HG03060 (cell line): ENCODE data around the gene DNMT3B.

Experiments used
- ATAC-seq: cut with Tn5 transposase; IDR thresholded peaks from one replicate; pipeline ENCODE4 v1.9.1; 2021; ENCODE audit warnings: low read depth, moderate number of reproducible peaks; ENCODE audit not compliant: unreplicated experiment

The DNMT3B gene

DNA sequence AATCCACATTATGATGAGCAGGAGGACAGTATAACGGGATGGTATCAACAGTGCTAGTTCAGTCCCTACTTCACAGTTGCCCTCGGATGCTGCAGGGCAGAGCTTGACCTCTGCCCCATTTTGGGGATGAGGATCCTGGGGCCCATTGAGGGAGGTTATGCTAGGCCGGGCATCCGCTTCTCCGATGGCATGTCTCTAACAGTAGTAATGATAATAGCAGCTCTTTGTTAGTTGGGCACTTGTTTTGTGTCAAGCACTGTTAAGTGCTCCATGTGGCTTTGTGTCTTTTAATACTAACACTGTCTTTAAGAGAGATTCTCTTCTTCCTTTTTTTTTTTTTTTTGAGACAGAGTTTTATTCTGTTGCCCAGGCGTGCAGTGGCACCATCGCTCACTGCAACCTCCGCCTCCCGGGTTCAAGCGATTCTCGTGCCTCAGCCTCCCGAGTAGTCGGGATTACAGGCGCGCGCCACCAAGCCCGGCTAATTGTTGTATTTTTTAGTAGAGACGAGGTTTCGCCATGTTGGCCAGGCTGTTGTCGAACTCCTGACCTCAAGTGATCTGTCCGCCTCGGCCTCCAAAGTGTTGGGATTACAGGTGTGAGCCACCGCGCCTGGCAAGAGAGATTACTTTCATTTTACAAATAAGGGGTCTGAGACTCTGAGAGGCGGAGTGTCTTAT, 58.7 kb downstream of the DNMT3B start:
- ATAC-seq = no peak

DNA sequence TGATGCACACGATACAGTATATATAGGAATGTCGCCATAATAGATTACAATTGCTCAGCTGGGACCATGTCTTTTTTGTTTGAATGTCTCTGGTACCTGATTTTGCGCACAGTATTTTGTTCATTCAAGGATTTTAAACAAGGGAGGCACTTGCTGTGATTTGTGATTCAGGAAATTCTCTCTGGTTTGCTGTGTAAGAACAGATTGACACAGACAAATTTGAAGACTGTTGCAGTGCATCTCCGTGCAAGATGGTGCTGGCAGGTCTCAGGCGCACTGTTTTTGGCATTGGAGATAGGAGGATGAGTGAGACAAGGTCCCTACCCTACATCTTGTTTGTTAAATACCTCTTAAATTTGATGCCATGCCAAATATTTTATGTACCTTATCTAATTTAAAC, 60.0 kb downstream of the DNMT3B start:
- ATAC-seq = no peak

DNA sequence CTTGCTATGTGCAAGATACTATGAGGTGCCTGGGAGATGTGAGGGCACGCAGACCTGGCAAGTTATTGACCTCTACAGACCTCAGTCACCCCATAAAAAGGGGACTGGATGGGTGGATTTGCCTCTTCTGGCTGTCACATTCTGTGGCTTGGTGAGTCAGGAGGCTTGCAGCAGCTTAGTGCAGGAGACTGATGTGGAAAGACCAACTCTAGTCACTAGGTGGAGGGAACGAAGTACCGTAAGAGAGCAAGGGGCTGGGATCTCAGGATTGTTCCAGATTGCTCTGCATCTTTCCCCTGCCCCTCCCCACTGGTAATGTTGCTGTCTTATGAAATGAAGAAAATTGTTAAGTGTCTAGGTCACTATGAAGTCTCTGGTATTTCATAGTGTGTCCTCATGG, 60.9 kb downstream of the DNMT3B start:
- no peak for ATAC-seq

DNA sequence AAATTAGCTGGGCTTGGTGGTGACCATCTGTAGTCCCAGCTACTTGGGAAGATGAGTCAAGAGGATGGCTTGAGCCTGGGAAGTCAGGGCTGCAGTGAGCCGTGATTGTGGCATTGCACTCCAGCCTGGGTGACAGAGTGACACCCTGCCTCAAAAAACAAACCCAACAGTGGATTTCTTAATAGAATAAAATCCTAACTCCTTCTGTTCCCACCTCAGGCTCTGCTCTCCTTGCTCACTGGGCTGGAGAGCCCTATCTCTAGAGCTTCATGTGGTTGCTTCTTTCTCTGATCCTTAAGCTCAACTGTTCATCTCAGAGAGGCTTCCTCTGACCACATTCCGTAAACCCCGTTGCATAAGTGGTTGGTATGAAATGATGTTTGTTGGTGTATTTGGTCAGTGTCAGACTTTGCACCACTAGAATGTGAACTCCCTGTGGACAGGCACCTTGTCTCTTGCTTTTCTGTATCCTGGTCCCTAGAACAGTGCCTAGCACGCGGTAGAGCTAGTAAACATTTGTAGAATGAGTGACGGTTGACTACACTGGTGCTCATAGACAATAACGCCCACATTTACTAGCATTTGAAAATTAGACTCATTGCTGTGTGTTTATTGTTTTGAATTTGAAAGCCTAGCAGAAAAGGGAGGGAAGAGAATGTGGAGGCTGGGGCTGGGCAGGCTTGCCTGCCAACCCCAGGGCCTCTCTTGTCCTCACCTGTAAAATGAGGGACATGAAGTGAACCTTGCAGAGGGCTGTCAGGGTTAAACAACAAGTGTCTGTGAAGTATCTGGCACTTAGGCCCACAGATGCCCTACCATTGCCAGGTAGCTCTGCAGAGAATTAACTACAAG, 61.8 kb downstream of the DNMT3B start:
- no peak for ATAC-seq

DNA sequence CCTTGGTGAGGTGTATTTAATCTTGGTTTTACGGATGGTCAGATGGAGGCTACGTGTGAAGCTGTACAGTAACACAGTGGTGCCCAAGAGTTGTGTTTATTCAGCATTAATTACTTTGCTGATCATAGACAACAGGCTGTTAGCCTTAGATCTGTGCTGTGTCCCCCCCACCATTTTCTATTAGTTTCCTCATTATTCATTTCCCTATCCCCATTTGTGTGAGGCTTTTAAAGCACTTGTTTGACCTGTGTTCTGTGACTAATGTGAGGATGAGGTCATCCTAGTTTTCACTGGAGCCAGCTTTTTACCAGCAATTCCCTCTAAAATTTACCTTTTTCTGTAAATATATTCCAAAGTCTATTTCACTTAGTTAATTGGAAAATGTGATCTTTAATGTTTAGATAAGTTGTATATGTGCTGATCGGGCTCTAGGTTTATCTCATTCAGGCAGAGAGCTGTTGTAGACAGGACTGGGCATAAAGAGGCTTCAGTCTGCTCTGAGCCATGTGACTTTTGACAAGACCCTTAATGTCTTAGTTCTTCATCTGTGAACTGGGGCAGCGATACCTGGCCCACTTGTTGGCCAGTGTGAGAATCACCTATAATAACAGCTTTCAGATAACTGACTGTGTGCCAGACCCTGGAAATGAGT, 66.0 kb downstream of the DNMT3B start:
- ATAC-seq = no peak

DNA sequence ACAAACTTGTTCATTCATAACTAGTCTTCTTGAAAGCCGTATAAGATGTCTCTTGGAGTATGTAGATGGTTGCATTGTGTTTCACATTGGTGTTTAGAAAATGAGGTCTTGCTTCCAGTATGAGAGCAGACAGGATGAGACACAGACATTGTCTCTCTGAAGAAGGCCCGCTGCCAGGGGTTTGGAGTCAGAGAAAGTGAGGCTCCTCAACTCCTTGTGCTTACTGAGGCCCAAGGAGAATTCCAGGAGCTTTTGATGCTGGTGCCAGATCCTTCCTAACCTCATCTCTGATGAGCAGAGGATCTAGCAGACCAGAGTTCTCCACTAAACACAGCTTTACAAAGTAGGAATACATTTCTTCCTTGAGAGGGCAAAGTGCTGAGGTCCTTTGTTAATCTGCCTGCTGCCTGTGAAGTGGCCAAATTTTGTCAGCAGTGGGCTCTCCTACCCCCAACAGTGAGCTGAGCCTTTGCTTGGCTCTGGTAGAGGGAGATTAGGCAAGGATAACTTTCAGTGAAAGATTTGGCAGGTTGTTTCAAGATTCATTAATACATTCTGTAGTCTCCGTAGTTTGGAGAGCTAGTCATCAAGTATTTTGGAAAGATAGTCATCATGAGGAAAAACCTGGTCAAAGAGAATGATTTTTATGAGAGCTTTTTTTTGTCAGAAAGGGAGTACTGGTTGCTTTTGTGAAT, 67.3 kb downstream of the DNMT3B start:
- no peak for ATAC-seq

DNA sequence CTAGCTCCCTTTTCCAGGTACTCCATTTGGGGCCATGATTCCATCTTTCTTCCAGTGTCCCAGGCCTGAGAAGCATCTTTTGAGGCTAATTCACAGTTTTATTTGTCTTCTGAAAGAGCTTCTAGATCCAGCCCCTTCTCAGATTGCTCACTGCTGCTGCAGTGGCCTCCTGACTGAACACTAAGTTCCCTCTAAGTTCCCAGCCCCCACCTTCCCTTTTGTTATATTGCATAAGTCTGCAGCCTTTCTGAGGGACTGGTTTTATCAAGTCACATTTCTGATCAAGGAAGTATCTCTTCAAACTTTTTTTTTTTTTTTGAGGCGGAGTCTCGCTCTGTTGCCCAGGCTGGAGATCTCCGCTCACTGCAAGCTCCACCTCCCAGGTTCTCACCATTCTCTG, 68.3 kb downstream of the DNMT3B start:
- ATAC-seq = no peak

DNA sequence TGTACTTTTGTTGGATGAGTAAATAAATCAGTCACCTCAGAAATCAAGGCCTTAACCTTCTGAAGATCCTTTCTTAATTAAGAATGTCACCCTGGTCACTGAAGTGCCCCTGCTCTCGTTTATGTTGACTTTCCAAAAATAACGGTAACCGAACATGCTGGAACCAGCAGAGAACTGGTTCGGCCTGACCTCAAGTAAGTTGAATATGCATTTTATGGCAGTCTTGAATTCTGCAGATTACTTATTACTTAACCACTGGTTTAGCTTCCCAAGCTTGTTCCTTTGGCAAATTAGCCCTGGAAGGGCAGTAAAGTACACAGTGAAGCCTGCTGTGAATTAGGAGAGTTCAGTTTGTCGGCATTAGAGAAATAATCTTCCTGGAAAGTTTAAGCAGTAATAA, 69.8 kb downstream of the DNMT3B start:
- ATAC-seq = no peak

DNA sequence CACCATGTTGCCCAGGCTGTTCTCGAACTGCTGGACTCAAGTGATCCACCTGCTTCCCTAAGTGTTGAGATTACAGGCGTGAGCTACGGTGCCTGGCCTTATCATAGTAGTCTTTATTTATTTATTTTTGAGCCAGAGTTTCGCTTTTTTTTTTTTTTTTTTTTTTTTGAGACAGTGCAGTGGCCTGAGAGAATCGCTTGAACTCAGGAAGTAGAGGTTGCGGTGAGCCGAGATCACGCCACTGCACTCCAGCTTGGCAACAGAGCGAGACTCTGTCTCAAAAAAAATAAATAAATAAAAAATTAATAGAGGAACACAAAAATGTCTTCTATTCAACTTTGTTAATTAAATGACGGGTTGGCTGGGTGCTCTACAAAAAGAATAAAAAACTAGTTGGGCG, 70.5 kb downstream of the DNMT3B start:
- no peak for ATAC-seq

DNA sequence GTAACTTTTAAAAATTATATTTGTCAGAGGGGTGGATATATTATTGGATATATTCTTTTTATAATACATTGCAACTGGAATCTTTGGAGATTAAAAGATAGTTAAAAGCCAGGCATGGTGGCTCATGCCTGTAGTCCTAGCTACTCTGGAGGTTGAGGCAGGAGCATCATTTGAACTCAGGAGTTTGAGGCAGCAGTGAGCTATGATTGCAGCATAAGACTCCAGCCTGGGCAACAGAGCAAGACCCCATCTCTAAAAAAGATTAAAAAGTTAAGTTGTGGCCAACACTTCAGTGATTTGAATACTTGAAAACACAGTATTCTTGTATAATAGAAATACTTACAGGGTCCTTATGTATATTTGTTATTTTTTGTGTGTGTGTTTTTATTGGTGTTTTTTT, 72.8 kb downstream of the DNMT3B start:
- ATAC-seq = no peak

DNA sequence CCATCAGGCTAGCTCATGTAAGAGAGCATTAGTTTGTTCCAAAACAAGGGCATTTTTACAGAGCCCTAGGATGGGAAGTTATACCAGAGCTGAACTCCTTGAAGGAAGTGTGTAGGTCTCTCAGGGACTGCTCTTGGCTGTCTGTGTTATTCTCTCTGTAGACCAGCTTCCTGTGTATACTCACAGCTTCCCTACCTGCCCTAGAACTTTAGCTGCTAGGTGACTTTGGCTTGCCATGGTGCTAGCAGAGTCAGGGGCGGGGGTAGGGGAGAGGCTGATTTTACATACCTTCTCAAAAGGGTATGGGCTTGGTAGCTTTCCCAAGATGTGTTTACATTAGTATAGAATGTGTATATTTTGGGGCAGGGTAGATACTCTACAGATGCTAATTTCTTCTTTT, 75.0 kb downstream of the DNMT3B start:
- no peak for ATAC-seq

DNA sequence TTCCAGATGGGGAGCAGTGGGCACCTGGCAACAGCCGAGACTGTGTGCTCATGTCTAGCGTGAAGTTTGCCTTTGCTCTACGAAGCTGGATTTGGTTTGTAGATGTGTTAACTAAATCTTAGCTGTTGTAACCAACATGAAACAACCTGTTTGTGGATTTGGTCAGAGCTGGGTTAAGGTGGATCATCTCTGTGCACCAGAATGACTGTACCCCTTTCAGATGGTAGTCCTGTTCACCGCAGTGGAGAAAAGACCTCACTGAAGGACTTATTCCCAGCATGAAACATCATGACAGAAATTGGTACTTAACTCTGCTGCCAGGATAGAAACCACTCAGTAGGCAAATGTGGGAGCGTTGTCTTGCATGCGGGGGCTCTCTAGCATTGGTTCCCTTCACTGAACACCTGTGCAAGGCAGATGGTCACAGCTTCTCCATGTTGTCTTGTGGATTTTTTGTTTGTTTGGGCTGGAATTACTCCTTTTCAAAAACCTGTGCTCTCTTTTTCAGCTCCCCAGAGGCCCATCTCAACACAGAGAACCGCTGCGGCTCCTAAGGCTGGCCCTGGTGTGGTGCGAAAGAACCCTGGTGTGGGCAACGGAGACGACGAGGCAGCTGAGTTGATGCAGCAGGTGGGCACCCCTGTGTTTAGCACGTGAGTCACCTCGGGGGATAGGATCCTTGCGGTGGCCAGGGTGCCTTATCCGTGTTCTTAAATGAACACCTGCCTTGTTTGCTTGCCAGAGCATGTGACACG, 77.2 kb downstream of the DNMT3B start:
- ATAC-seq = no peak

DNA sequence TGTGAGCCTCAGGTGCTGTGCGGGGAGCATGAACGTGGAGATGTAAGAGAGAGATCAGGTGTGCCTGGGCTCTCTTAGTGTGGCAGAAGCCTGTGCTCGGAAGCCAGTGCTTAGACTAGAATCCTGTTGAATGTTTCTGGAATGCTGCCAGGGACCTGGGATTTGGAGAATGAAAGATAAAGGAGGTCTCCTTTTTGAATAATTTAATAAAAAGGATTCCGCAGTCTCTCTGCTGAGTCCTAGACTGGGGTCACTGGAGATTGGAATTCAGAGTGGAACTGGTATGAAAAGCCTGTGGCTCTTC, 77.7 kb downstream of the DNMT3B start:
- no peak for ATAC-seq

DNA sequence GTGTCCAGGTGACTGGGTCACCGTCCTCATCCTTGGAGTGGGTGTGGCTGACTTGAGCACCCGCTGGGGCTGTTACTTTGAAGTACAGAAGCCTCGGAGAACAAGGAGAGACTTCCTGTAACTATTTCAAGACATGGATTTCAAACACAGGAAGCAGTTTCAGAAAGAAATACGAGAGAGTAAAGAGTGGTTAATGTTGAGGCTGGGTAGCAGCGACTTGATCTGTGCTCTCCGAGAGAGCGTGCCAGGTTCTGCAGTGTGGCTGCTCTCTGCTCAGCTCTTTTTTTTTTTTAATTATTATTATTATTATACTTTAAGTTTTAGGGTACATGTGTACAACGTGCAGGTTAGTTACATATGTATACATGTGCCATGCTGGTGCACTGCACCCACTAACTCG, 79.0 kb downstream of the DNMT3B start:
- no peak for ATAC-seq

DNA sequence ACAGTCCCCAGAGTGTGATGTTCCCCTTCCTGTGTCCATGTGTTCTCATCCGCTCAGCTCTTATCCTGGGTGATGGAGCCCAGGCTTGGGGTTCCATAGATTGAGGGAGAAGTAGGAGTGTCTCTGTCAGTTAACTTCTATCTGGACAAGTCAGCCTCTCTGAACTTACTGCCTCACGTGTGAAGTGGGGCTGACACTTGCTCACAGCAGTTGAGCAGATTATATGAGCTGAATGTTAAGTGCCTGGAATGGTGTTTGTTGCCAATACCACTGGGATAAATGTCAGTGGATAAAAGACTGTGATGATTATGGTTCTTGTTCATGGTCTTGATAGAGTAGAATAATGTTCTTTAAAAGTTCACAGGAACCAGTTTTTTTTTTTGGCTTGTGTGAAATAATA, 79.4 kb downstream of the DNMT3B start:
- no peak for ATAC-seq

DNA sequence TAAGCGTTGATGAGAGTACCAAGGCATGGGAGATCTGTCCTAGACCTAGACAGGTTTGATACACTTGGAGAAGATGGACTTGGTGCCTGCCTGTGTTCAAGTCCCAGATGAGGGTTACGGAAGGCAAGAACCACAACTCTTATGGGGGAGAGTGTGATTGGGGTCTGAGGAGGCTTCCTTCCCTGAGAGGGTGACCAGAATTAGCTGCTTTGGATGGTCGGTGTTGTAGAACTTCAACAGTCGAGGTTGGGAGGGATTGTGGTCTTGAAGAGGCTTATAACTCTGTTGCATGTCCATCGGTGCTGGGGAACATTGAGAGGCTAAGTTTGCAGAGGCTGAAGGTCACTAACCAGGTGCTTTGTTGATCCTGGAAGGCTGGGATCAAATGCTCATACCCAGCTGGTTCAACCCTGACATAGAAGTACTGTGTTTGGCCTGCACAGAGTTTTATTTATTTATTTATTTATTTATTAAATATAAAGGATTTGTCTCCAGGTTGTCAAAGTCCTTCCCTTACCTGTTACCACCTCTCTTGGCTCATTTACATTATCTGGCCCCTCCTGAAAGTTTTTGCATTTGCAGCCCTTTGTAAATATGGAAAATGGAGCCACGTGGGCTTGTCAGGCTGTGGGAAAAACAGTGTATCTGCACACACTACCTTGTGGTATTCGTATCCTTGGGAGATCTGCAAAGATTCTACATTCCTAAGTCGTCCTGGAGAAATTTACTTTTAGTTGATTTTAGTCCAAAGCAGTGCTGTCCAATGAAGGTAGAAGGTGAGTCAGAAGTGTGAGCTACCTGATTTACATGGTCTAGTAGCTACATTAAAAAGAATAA, 80.7 kb downstream of the DNMT3B start:
- ATAC-seq = no peak

DNA sequence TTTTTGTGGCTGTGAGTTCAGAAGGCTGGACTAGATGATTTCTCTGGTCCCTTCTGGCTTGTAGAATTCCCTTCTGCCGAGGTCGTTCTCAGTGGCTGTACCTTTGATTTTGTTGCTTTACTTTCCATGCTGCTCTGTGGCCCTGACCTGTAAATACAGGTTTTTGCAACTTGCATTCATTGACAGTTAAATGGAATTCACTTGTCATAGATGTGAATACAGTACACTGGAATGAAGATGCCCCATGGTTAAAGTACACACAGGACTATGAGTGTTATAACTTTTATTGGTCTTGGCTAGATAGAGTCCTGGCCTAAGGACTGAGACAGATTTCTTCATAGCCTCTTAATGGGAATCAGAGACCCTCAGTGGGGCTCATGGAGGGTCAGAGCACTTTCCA, 83.6 kb downstream of the DNMT3B start:
- ATAC-seq = no peak

DNA sequence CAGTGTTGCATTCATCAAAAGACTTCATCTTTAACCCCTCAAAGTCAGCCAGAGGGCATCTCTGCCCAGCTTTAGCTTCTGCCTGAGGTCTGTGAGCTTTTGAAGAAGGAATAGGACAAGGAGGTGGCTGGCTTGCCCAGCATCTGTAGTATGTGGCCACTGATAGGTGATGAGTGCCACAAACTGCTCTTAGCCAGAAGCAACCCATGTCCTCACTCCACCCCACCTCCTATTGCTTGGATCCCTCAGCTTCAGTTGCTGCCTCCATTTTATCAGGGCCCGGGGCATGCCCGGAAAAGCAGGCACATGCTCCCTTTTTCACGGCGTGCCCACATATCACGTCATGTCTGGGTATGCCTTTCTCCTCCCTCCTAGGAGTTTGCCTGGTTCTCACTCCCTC, 84.7 kb downstream of the DNMT3B start:
- no peak for ATAC-seq

DNA sequence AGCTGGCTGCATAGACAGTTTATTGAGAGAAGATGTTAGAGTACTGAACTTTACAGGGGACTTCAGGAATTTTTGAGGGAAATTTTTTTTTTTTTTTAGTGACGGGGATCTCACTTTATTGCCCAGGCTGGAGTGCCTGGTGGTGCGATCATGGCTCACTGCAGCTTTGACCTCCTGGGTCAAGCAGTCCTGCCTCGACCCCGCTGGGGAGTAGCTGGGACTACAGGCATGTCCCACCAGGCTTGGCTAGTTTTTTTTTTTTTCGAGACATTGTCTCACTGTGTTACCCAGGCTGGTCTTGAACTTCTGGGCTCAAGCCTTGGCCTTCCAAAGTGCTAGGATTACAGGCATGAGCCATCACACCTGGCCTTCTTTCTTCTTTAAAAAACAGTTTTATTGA, 85.8 kb downstream of the DNMT3B start:
- no peak for ATAC-seq

DNA sequence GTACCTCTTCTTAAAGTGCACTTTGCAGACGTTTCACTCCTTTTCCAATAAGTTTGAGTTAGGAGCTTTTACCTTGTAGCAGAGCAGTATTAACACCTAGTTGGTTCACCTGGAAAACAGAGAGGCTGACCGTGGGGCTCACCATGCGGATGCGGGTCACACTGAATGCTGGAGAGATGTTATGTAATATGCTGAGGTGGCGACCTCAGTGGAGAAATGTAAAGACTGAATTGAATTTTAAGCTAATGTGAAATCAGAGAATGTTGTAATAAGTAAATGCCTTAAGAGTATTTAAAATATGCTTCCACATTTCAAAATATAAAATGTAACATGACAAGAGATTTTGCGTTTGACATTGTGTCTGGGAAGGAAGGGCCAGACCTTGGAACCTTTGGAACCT, 86.7 kb downstream of the DNMT3B start:
- no peak for ATAC-seq
